ENCODE measurements around the gene DNAJC28.
"Not testable (repeated sequence)": the region's sequence is repeated elsewhere in the genome, so short reads cannot be mapped to it uniquely, and the experiment has no call there.

The DNAJC28 gene, protein sequence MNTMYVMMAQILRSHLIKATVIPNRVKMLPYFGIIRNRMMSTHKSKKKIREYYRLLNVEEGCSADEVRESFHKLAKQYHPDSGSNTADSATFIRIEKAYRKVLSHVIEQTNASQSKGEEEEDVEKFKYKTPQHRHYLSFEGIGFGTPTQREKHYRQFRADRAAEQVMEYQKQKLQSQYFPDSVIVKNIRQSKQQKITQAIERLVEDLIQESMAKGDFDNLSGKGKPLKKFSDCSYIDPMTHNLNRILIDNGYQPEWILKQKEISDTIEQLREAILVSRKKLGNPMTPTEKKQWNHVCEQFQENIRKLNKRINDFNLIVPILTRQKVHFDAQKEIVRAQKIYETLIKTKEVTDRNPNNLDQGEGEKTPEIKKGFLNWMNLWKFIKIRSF

DNA sequence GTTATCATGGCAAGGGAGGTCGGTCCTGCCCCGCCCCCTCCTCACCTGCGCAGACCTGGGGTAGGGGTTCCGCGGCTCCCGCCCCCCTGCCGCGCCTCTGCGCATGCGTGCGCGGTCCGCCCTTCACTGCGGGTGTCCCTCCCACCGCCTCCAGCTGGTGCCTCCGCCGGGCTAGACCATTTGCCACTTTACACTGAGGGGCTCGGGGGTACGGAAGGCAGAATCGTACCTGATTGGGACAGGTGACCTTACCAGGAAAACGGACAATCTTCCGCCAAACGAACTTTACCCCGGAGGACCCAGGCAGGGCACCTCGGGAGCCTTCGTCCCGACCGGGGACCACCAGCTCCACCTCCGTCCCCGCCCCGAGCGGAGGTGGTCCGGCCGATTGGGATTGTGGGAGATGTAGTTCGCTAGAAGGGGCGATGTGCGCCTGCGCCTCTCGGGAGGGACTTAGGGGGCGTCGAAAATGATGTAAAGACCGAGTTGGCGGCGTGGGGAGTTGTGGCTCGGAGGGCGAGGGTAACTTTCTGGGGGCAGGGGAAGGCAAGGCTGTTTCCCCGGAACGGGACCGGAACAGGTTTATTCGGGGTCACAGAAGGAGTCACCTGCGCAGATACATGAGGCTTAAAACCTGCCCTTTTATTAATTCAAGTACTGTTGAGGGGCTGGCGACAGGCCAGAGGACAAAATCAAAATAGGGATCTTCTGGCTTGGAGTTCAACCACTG is at the start of gene DNAJC28:
DNAJC28 (minus strand) TSS at position 344 of the 730 bp plus-strand sequence. CDS start 2,323 bp downstream, outside the sequence.
- DNase-seq (ENCODE audit: low read depth) = peak; percentile 93

GRCh38 chr21:33541105-33541711 is 49.7 kb upstream of the DNAJC28 start:
- no peak for DNase-seq (ENCODE audit: low read depth)

DNA sequence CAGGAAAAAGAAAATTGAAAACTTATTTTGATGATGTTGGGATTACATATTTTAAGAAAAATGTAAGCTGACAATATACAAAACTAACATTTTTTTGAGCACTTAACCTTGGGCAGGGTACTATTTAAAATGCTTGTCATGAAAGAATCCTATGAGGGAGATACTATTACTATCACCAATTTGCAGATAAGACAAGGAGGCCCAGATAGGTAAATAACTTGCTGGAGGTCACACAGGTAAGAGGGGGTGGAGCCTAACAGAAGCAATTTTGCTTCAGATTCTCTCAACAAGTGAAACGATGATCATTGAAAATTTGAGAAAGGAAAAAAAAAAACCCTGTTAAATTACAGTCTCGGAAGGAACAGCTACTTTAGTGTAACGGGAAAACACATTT is 49.2 kb upstream of the DNAJC28 start:
- DNase-seq (ENCODE audit: low read depth) = no peak

DNA sequence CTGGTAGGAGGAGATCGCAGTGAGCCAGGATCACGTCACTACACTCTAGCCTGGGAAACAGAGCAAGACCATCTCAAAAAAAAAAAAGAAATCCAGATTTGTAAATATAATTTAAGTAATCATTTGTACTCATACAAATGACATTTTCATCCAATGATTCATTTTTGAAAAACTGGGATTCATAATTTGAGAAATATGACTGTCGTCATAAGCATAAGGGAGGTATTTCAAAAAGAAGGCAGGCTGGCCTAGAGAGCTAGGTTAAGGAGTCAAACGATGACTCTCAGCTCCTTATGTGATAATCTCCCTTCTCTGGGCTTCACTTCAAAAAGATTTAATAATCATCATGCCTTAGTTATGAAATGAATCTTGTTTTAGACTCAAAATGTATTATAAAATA is 48.1 kb upstream of the DNAJC28 start:
- no peak for DNase-seq (ENCODE audit: low read depth)

DNA sequence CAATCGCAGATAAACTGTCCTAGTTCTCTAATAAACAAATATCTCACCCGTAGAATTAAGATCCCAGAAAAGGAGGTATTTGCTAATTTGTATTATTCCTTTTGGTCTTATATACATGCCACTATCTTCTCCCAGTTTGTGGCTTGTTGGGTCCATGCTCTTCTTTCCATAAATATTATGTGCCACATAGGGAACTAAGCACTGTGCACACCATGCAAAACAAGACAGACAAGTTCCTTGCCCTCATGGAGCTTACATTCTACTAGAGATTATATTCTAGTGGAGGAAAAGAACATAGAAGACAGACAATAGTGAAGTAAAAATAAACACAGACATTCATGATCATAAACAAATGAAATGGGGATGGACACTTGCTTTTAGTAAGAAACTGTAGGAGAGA is 45.7 kb upstream of the DNAJC28 start:
- DNase-seq (ENCODE audit: low read depth) = no peak

DNA sequence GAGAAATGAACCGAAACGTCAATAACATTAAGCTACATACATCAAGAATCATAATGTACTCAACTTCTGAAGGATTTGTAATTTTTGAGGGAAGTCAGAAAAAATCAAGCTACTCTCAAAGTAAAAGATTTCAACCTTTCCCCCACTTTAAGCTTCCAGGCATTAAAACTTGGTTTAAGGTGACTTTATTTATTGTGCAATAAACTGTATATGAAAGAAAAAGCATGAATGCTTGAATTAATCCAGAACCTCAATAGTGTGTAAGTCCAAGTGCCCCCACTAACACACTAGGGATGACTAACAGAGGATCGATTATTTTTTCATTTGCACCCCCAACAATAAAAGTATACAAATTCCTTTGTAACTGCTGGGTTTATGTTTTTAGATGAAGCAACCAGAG is 39.5 kb upstream of the DNAJC28 start:
- DNase-seq (ENCODE audit: low read depth) = no peak

- no peak for DNase-seq (ENCODE audit: low read depth)
Measured at GRCh38 chr21:33522953-33523349, 31.4 kb upstream of the DNAJC28 start.

DNA sequence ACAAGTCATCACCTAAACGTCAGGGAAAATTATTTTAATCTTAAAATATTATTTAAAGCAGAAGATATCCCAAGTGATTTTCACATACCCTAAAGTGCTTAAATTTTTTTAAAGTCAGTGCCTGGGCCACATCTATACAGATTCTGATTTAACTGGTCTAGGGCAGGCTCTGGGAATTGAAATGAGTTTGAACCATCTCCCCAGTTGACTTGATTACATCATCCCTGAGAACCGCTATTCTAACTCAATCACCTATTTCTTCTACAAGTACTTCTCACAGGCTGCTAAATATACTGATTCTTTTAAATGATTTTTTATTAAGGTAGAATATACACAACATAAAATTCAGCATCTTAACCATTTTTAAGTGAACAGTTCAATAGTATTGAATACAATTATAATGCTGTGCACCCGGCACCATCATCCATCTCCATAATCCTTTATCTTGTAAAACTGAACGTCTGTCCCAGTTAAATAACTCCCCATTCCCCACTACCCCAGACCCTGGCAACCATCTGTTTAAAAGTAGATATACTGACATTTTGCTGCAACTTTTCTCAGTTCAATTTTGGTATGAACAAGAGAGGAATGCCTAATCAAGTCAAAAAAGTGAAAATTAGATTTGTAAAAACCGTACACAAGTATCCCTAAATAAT is 30.9 kb upstream of the DNAJC28 start:
- no peak for DNase-seq (ENCODE audit: low read depth)

GRCh38 chr21:33518899-33519298 is 27.4 kb upstream of the DNAJC28 start:
- DNase-seq (ENCODE audit: low read depth) = no peak

DNA sequence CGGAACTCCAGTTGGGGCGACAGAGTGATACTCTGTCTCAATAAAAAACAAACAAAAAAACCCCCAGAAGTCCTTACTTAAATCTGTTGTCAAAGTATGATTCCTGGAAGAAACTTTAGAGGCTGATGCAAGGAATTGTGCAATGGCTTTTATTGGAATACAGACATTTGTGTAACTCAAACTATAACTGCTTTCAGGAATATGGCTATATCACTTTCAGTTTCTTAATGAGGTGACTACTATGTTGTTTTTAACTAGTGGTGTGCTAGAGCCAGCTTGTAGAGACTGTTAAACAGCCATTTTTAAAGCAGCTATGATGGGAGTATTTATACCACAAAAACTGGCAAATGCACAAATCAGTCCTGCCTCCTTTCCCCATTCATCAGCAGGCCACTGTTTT is 22.7 kb upstream of the DNAJC28 start:
- DNase-seq (ENCODE audit: low read depth) = no peak

GRCh38 chr21:33512481-33512880 is 21.0 kb upstream of the DNAJC28 start:
- no peak for DNase-seq (ENCODE audit: low read depth)

DNA sequence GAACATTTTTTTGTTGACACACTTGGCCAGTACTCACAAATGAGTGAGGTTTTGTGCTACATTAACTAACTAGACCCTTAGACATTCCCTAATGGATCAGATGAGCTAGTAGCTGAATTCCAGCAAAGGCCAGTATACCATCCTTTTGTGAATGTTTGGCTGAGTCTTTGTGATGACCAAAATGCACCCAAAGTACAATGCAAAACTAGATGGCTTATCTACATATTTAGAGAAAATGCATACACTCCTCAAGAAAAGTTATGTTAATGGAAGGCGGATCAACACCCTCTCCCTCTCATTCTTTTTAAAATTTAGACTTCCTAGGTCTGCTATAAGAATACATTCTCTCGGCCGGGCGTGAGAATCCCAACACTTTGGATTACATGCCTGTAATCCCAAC is 20.1 kb upstream of the DNAJC28 start:
- no peak for DNase-seq (ENCODE audit: low read depth)

GRCh38 chr21:33510826-33511225 is 19.3 kb upstream of the DNAJC28 start:
- DNase-seq (ENCODE audit: low read depth) = no peak

- not testable (repeated sequence) for DNase-seq (ENCODE audit: low read depth)
Measured at GRCh38 chr21:33507003-33507402, 15.5 kb upstream of the DNAJC28 start.

DNA sequence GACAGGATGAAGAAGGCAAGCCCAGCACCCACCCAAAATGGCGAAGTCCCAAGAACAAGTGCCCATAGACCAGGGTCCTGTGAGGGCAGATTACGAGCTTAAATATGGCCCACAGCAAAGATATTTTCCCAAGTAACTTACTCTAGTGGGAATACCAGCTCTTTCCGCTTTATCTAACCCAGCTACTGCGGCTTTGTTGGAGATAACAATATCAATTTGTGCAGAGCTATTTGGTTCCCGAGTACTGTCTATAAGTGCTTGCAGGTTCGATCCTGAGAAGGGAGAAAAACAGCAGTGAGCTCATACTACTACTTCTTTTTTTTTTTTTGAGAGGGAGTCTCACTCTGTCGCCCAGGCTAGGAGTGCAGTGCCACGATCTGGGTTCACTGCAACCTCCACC is 14.3 kb upstream of the DNAJC28 start:
- no peak for DNase-seq (ENCODE audit: low read depth)

DNA sequence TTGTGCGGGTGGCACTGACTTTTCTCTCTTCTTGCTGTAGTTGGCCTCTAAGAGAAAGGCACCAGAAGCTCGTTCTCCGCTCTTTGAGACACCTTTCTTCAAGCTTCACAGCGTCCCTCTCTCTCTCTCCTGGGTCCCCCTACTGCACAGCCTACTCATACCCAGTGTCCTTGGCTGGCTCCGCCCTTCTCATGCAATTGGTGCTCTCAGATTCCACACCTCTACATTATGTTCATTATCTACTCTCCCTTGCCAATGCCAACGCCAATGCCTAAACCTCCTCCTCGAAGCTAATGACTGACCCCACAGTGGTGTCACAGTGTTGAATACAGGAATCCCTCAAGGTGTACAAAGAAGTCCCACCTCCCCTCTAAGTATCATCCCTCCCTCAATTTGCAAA is 4.8 kb upstream of the DNAJC28 start:
- no peak for DNase-seq (ENCODE audit: low read depth)

GRCh38 chr21:33495743-33496142 is 4.2 kb upstream of the DNAJC28 start:
- no peak for DNase-seq (ENCODE audit: low read depth)

DNA sequence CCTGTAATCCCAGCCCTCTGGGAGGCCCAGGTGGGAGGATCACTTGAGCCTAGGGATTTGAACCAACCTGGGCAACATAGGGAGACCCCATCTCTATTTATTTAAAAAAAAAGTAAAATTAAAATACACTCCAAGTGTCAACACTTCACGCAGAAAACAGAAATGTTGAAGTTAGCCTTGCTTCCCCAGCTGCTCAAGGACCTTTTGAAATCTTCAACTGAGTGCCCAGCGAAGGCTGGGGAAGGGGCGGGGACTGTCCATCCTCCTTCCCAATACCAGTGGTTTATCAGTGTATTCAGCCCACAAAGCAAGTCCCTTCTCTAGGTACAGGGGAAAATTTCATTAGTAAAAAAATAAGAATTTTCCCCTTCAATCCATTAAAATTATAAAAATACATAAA is 2.2 kb upstream of the DNAJC28 start:
- DNase-seq (ENCODE audit: low read depth) = no peak

DNA sequence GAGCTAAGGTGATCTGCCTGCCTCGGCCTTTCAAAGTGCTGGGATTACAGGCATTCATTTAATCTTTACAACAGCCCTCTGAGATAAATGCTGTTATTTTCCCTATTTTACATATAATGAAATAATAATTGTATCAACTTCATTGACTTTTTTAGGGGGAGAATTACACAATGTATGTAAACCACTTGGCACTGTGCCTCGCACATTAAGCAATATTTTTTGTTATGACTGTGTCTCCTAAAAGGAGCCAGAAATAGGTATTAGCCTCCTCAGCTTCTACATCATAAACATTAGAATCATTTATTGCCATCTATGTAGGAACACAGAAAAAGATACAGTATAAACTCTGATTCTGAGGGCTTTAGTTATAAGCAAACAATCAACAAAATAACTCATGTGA is 1.1 kb upstream of the DNAJC28 start:
- no peak for DNase-seq (ENCODE audit: low read depth)

DNA sequence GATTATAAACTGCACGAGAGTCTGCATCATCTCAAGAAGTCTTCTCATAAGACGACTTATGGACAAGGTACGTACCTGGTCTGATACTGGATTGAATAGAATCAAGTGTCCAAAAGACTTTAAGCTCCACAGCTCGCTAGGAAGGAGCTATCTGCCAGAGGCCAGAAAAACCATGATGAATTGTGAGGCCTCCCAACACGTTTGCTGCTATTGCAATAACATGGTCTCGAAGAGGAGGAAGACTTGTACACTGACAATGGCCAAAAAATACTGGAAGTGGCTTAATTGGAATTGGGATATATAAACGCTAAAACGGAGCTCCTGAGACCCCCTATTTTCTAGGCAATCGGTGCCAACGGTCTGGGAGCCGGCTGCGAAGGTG is 534 bp downstream of the DNAJC28 start:
- DNase-seq (ENCODE audit: low read depth) = no peak

GRCh38 chr21:33488936-33489335 is 2.6 kb downstream of the DNAJC28 start:
- DNase-seq (ENCODE audit: low read depth) = no peak

- DNase-seq (ENCODE audit: low read depth) = no peak
Measured at GRCh38 chr21:33487996-33488395, 3.5 kb downstream of the DNAJC28 start.
